Thyroid gland (tissue), 4 donors: ENCODE results near the gene SLC17A7.
A peak's percentile ranks its signal among the peaks of the same experiment; 100 is the strongest.

ENCODE experiments used
- POLR2A ChIP-seq, 2 donors: fragments of 450-650 bp; IDR thresholded peaks; one replicate each; pipeline ENCODE4 v1.6.1; 2017; ENCODE audit warnings: antibody characterized with exemption in 2 of 2, mild to moderate bottlenecking in 2 of 2, moderate library complexity in 1 of 2
- TF ChIP-seq, protein P1 (sequence below), 6 experiments: fragments of 200-600 bp in 3 of 6; fragments of 450-650 bp in 3 of 6; sonication (generic) in 3 of 6; IDR thresholded peaks; one replicate each; pipeline ENCODE4 v1.5.1; 2016 to 2019; ENCODE audit warnings: antibody characterized with exemption in 6 of 6, mild to moderate bottlenecking in 2 of 6, inconsistent platforms in 1 of 6, moderate library complexity in 1 of 6

DNA sequence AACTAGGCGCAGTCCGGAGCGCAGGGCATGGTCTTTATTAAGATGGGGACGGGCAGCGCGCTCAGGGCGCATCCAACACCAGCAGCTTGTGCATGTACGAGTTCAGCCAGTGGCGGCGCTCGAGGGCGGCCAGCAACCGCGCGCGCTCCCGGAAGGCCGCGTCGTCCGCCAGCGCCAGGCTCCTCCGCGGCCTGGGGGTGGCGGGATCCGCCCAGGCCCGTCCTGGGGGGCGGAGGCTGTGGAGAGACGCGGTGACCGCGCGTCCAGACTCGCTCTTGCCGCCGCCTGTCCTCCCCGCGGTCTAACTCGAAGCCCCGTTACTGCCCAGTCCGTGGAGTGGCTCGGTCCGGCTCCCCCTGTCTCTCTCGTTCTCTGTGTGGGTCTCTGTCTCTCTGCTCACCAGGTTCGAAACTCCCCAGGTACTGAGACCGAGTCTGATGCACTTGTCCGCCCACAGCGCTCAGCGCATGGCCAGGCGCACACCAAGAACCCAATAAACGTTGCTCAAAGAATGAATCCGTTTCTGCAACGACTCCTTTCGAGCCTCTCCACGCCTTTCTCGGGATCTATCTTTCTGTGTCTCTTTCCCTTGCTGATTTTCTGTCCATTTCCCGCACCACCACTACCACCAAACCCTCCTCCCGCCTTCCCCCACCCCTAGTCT, 18.8 kb downstream of the SLC17A7 start:
- TF ChIP-seq, protein P1, sequence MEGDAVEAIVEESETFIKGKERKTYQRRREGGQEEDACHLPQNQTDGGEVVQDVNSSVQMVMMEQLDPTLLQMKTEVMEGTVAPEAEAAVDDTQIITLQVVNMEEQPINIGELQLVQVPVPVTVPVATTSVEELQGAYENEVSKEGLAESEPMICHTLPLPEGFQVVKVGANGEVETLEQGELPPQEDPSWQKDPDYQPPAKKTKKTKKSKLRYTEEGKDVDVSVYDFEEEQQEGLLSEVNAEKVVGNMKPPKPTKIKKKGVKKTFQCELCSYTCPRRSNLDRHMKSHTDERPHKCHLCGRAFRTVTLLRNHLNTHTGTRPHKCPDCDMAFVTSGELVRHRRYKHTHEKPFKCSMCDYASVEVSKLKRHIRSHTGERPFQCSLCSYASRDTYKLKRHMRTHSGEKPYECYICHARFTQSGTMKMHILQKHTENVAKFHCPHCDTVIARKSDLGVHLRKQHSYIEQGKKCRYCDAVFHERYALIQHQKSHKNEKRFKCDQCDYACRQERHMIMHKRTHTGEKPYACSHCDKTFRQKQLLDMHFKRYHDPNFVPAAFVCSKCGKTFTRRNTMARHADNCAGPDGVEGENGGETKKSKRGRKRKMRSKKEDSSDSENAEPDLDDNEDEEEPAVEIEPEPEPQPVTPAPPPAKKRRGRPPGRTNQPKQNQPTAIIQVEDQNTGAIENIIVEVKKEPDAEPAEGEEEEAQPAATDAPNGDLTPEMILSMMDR (IDR thresholded peaks at IDR 0.05) = peak in 3 of 6 experiments; percentile 7 to 31 (median 7)
- TF ChIP-seq POLR2A (IDR thresholded peaks at IDR 0.05) = no peak
